K562 (cell line): ENCODE data around the gene FPR1. TPM values are rescaled to one million over a fixed set of nuclear protein-coding genes. Genes with fewer than 3 reads are reported as not detected.

Source experiments
- CEBPG ChIP-seq, 3 experiments: fragments of 200-800 bp in 1 of 3; sonication (Bioruptor generic) in 1 of 3; sonication (generic) in 1 of 3; formaldehyde crosslinking in 1 of 3; IDR thresholded peaks in 2 of 3; conservative IDR thresholded peaks in 1 of 3; 2 replicates each; pipeline versions ENCODE4 v1.6.1 to v1.8.0; 2016 to 2022; ENCODE audit warnings: missing compliant biosample characterization in 2 of 3, missing genetic modification characterization in 2 of 3, mild to moderate bottlenecking in 1 of 3, missing genetic modification reagents in 1 of 3
- CHCHD3 ChIP-seq: fragments of 250-450 bp; sonication (Bioruptor Pico); IDR thresholded peaks from 2 replicates; pipeline ENCODE4 v2.1.2; 2022; ENCODE audit warnings: mild to moderate bottlenecking
- CHD1 ChIP-seq: fragments of 200-600 bp; sonication (generic); IDR thresholded peaks from one replicate; pipeline ENCODE4 v1.6.1; 2012; ENCODE audit warnings: mild to moderate bottlenecking, moderate library complexity, low read length, inconsistent platforms
- FOXA3 ChIP-seq, 2 experiments: fragments of 450-650 bp in 1 of 2; sonication (generic) in 1 of 2; formaldehyde crosslinking; IDR thresholded peaks in 1 of 2; conservative IDR thresholded peaks in 1 of 2; 2 replicates each; pipeline versions ENCODE4 v1.4.0 to v1.8.0; 2020 to 2022; ENCODE audit warnings: mild to moderate bottlenecking in 2 of 2, missing genetic modification reagents in 1 of 2
- HOXB6 ChIP-seq: fragments of 250-450 bp; sonication (Bioruptor Pico); IDR thresholded peaks from 2 replicates; pipeline ENCODE4 v1.5.1; 2022; ENCODE audit warnings: mild to moderate bottlenecking, borderline replicate concordance
- MEF2D ChIP-seq: conservative IDR thresholded peaks from 2 replicates; pipeline ENCODE4 v1.6.1; 2016; ENCODE audit warnings: low read depth, missing genetic modification characterization, missing compliant biosample characterization
- NR2C2 ChIP-seq, 2 experiments: fragments of 200-800 bp in 1 of 2; sonication (Bioruptor generic) in 1 of 2; sonication (generic) in 1 of 2; formaldehyde crosslinking in 1 of 2; IDR thresholded peaks; 2 replicates each; pipeline versions ENCODE4 v1.6.1 to v1.8.0; 2016 to 2022; ENCODE audit warnings: mild to moderate bottlenecking in 1 of 2, missing compliant biosample characterization in 1 of 2, missing genetic modification characterization in 1 of 2, missing genetic modification reagents in 1 of 2
- PHB2 ChIP-seq: fragments of 450-650 bp; IDR thresholded peaks from 2 replicates; pipeline ENCODE4 v1.6.1; 2017; ENCODE audit warnings: low read depth
- POLR2A ChIP-seq: fragments of 450-650 bp; conservative IDR thresholded peaks from 2 replicates; pipeline ENCODE4 v1.6.1; 2016
- PPARD ChIP-seq: fragments of 250-450 bp; sonication (Bioruptor Pico); IDR thresholded peaks from 2 replicates; pipeline ENCODE4 v1.8.0; 2022; ENCODE audit warnings: inconsistent platforms, mild to moderate bottlenecking, moderate library complexity
- RAD51 ChIP-seq: fragments of 450-650 bp; IDR thresholded peaks from 2 replicates; pipeline ENCODE4 v1.7.1; 2016; ENCODE audit warnings: low read depth, mild to moderate bottlenecking, borderline replicate concordance
- RREB1 ChIP-seq: fragments of 250-450 bp; sonication (Bioruptor Pico); IDR thresholded peaks from 2 replicates; pipeline ENCODE4 v1.4.0; 2020
- SREBF2 ChIP-seq: sonication (generic); formaldehyde crosslinking; IDR thresholded peaks from 2 replicates; pipeline ENCODE4 v1.4.0; 2020; ENCODE audit warnings: mild to moderate bottlenecking, missing genetic modification reagents
- THAP12 ChIP-seq: fragments of 250-450 bp; sonication (Bioruptor Pico); IDR thresholded peaks from 2 replicates; pipeline ENCODE4 v1.9.0; 2021; ENCODE audit warnings: mild to moderate bottlenecking, inconsistent platforms
- ZC3H8 ChIP-seq: fragments of 450-650 bp; IDR thresholded peaks from 2 replicates; pipeline ENCODE4 v1.6.1; 2017
- ZNF124 ChIP-seq: sonication (generic); formaldehyde crosslinking; IDR thresholded peaks from 2 replicates; pipeline ENCODE4 v1.8.1; 2022; ENCODE audit warnings: missing genetic modification reagents
- ZNF134 ChIP-seq: fragments of 250-450 bp; sonication (Bioruptor Pico); conservative IDR thresholded peaks from 2 replicates; pipeline ENCODE4 v1.4.0; 2020
- ZNF23 ChIP-seq: fragments of 250-450 bp; sonication (Bioruptor Pico); IDR thresholded peaks from 2 replicates; pipeline ENCODE4 v1.4.0; 2020; ENCODE audit warnings: mild to moderate bottlenecking
- ZNF274 ChIP-seq: IDR thresholded peaks from 2 replicates; pipeline ENCODE4 v1.6.1; 2011; ENCODE audit warnings: low read depth, mild to moderate bottlenecking, low read length, moderate library complexity, borderline replicate concordance
- ZNF445 ChIP-seq: fragments of 250-450 bp; sonication (Bioruptor Pico); IDR thresholded peaks from 2 replicates; pipeline ENCODE4 v1.4.0; 2020; ENCODE audit warnings: low read depth, mild to moderate bottlenecking, moderate library complexity
- polyA plus RNA-seq, 8 experiments: library from polyadenylated mRNA; depleted of rRNA in 4 of 8; stranded (reverse) in 5 of 8; unstranded in 3 of 8; fragments of >200 nt; fragmentation: Nextera tagmentation in 2 of 8; fragmentation: Illumina TruSeq in 1 of 8; extraction: Ambion mirVana in 2 of 8; extraction: Trizol in 1 of 8; gene quantifications; 2 replicates each; pipeline versions ENCODE4 v1.2.1 to v1.2.3, GENCODE V29; 2011 to 2014; ENCODE audit warnings: inconsistent platforms in 1 of 8, missing spikeins in 1 of 8
- total RNA-seq, 7 experiments: library from RNA; depleted of rRNA in 6 of 7; stranded (reverse); fragments of >200 nt in 6 of 7; fragmentation: Illumina TruSeq in 2 of 7; extraction: Trizol in 2 of 7; gene quantifications; 2 replicates each; pipeline versions ENCODE4 v1.2.1 to v1.2.3, GENCODE V29; 2011 to 2021; ENCODE audit warnings: low replicate concordance in 1 of 7

Gene FPR1
- total and polyA plus RNA-seq, 9 of the 15 experiments (the other 6 are each of a cell fraction or from before 2014, with no cell fraction given), result 0.06 to 0.25 (median 0.14) TPM; not detected in 4

GRCh38 chr19:51786646-51787494, 35.2 kb upstream of the FPR1 start (continued):
- TF ChIP-seq PPARD (peak; percentile 73), ZNF134 (peak; percentile 83), NR2C2 (CRISPR knock-in tag; IDR thresholded peaks at IDR 0.05) (no peak), NR2C2 (tag; IDR thresholded peaks at IDR 0.05) (peak; percentile 87), CHD1 (no peak), ZNF445 (CRISPR knock-in tag) (0 out of 2 replicates have a peak, but pooled peaks have one; percentile 57), RREB1 (peak; percentile 98), HOXB6 (CRISPR knock-in tag) (no peak), ZNF274 (no peak), PHB2 (no peak), RAD51 (no peak), ZC3H8 (no peak), ZNF124 (CRISPR knock-in tag) (no peak), POLR2A (no peak), THAP12 (CRISPR knock-in tag) (no peak), ZNF23 (CRISPR knock-in tag) (peak; percentile 68; the same call in 1 of the 2 replicates), FOXA3 (CRISPR knock-in tag; conservative IDR thresholded peaks at IDR 0.05 in 1 of 2, IDR thresholded peaks at IDR 0.05 in 1 of 2) (0 out of 4 replicates have a peak, but pooled peaks of 1 of the 2 experiments have one; percentile 4), MEF2D (tag) (peak; percentile 98), CEBPG (CRISPR knock-in tag; IDR thresholded peaks at IDR 0.05) (no peak), CEBPG (tag; conservative IDR thresholded peaks at IDR 0.05 in 1 of 2, IDR thresholded peaks at IDR 0.05 in 1 of 2) (0 out of 4 replicates have a peak, but pooled peaks of 1 of the 2 experiments have one; percentile 20), SREBF2 (CRISPR knock-in tag) (no peak), CHCHD3 (CRISPR knock-in tag) (no peak)
